Measurements from ENCODE around the gene FSCN2. TPM values are rescaled to one million over a fixed set of nuclear protein-coding genes. Genes with fewer than 3 reads are reported as not detected.

FSCN2 gene
- polyA plus RNA-seq, 1 donor (not counting 4 experiments of a cell fraction or from before 2014, with no cell fraction given) = not detected

GRCh38 chr17:81550285-81550684 is 22.1 kb downstream of the FSCN2 start:
- Histone ChIP-seq H3K27me3 (ENCODE audit: control insufficient read depth, extremely low read depth, insufficient read depth, low read length) (no peaks in the 10 kb centered on the region), H4K20me1 (ENCODE audit: control insufficient read depth, extremely low read depth, insufficient read depth, low read length) (no peaks in the 10 kb centered on the region), H3K4me2 (ENCODE audit: control insufficient read depth, extremely low read depth, insufficient read depth, low read depth, low read length) (no peak overlapping the region), H3K36me3 (ENCODE audit: control insufficient read depth in 2 of 2, extremely low read depth in 1 of 2, insufficient read depth in 2 of 2, low read length in 2 of 2) (peaks cover 22 to 25% of the 10 kb centered on the region in 2 experiments), H3K4me1 (ENCODE audit: control insufficient read depth, extremely low read depth, insufficient read depth, low read length) (peaks cover 20% of the 10 kb centered on the region), H2AFZ (ENCODE audit: control insufficient read depth, low read length) (no peak overlapping the region), H3K27ac (ENCODE audit: control insufficient read depth, insufficient read depth, low read length) (no peak overlapping the region), H3K9me3 (ENCODE audit: control insufficient read depth, low read depth, low read length) (no peaks in the 10 kb centered on the region), H3K4me3 (ENCODE audit: control insufficient read depth in 2 of 3, extremely low read depth in 1 of 3, insufficient read depth in 2 of 3, low read depth in 1 of 3, low read length in 3 of 3) (no peak overlapping the region), H3K9me1 (ENCODE audit: control insufficient read depth, extremely low read depth, insufficient read depth, low read length) (no peaks in the 10 kb centered on the region), H3K79me2 (ENCODE audit: control insufficient read depth, insufficient read depth, low read length) (peaks cover 24% of the 10 kb centered on the region), H3K9ac (ENCODE audit: control insufficient read depth, extremely low read depth, insufficient read depth, low read length) (no peak overlapping the region)
- dilution Hi-C loops (cut with MboI; ENCODE audit: extremely low pct_ligation_motif_present, low sequenced_read_pairs) = no loop called here
- FAIRE-seq (no peak), DNase-seq (ENCODE audit: low read depth, low spot score) (no peak)
- TF ChIP-seq EZH2 (IDR thresholded peaks at IDR 0.05; ENCODE audit: low read length) = no peak
- TF ChIP-seq, protein P1, sequence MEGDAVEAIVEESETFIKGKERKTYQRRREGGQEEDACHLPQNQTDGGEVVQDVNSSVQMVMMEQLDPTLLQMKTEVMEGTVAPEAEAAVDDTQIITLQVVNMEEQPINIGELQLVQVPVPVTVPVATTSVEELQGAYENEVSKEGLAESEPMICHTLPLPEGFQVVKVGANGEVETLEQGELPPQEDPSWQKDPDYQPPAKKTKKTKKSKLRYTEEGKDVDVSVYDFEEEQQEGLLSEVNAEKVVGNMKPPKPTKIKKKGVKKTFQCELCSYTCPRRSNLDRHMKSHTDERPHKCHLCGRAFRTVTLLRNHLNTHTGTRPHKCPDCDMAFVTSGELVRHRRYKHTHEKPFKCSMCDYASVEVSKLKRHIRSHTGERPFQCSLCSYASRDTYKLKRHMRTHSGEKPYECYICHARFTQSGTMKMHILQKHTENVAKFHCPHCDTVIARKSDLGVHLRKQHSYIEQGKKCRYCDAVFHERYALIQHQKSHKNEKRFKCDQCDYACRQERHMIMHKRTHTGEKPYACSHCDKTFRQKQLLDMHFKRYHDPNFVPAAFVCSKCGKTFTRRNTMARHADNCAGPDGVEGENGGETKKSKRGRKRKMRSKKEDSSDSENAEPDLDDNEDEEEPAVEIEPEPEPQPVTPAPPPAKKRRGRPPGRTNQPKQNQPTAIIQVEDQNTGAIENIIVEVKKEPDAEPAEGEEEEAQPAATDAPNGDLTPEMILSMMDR (optimal IDR thresholded peaks at IDR 0.05 in 1 of 3, IDR thresholded peaks at IDR 0.05 in 1 of 3, conservative IDR thresholded peaks at IDR 0.05 in 1 of 3; ENCODE audit: extremely low read depth in 1 of 3, insufficient read depth in 2 of 3, low read length in 3 of 3) = no peak

DNA sequence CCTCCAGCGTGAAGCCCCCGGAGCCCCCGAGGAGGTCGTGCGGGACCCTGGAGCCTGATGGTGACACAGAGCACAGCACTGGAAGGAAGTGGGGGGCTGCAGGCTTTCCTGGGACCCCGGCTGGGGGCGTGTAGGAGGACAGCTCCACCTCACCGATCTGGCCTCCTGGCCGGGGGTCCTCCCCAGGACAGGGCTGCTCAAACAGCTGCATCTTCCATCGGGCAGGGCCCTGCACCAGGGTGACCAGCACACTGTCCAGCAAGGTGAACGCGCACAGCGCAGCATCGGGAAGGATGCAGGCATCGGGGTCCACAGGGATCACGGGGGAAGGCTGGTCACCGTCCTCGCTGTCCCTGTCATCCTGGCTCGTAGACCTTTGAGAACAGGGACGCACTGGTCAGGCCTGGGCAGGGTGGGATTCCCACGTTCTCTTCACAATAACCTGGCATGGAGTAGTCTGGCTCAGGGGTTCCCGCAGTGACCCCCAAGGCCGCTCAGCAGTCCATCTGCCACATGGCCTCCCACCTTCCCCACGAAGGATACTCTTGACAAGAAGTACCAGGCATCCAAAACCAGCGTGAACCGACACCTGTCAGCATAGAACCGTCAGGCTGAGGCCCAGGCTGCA is 22.8 kb downstream of the FSCN2 start:
- Histone ChIP-seq H3K27ac (ENCODE audit: control insufficient read depth, insufficient read depth, low read length) (no peak overlapping the region), H3K27me3 (ENCODE audit: control insufficient read depth, extremely low read depth, insufficient read depth, low read length) (no peaks in the 10 kb centered on the region), H3K4me1 (ENCODE audit: control insufficient read depth, extremely low read depth, insufficient read depth, low read length) (peaks cover 20% of the 10 kb centered on the region), H3K9me1 (ENCODE audit: control insufficient read depth, extremely low read depth, insufficient read depth, low read length) (no peaks in the 10 kb centered on the region), H2AFZ (ENCODE audit: control insufficient read depth, low read length) (no peak overlapping the region), H3K36me3 (ENCODE audit: control insufficient read depth in 2 of 2, extremely low read depth in 1 of 2, insufficient read depth in 2 of 2, low read length in 2 of 2) (peaks cover 18 to 22% of the 10 kb centered on the region in 2 experiments), H3K4me3 (ENCODE audit: control insufficient read depth in 2 of 3, extremely low read depth in 1 of 3, insufficient read depth in 2 of 3, low read depth in 1 of 3, low read length in 3 of 3) (peak overlapping the region; percentile 79 to 92 (median 88)), H3K4me2 (ENCODE audit: control insufficient read depth, extremely low read depth, insufficient read depth, low read depth, low read length) (peak overlapping the region; percentile 91), H3K9ac (ENCODE audit: control insufficient read depth, extremely low read depth, insufficient read depth, low read length) (peak overlapping the region; percentile 78), H4K20me1 (ENCODE audit: control insufficient read depth, extremely low read depth, insufficient read depth, low read length) (no peaks in the 10 kb centered on the region), H3K9me3 (ENCODE audit: control insufficient read depth, low read depth, low read length) (no peaks in the 10 kb centered on the region), H3K79me2 (ENCODE audit: control insufficient read depth, insufficient read depth, low read length) (peaks cover 24% of the 10 kb centered on the region)
- no peak for TF ChIP-seq EZH2 (IDR thresholded peaks at IDR 0.05; ENCODE audit: low read length)
- TF ChIP-seq, protein P1 (optimal IDR thresholded peaks at IDR 0.05 in 1 of 3, IDR thresholded peaks at IDR 0.05 in 1 of 3, conservative IDR thresholded peaks at IDR 0.05 in 1 of 3; ENCODE audit: extremely low read depth in 1 of 3, insufficient read depth in 2 of 3, low read length in 3 of 3) = no peak
- no peak for DNase-seq (ENCODE audit: low read depth, low spot score)
- FAIRE-seq = no peak
- dilution Hi-C loops (cut with MboI; ENCODE audit: extremely low pct_ligation_motif_present, low sequenced_read_pairs) = no loop called here
